Lung (tissue), 12 donors: ENCODE results near the gene GNAS-AS1. TPM values are rescaled to one million over a fixed set of nuclear protein-coding genes. Genes with fewer than 3 reads are reported as not detected.

Source experiments
- ATAC-seq: fragments of 200-7000 bp; cut with Tn5 transposase; one replicate; pipeline ENCODE4 v1.9.1; 2020; ENCODE audit warnings: moderate number of reproducible peaks; ENCODE audit not compliant: insufficient read depth, low FRiP score
- DNase-seq, 3 donors: peaks; one replicate each; pipeline ENCODE4 v3.0.0-alpha.2; 2013 to 2017
- H3K27ac ChIP-seq, 2 donors: one replicate each; pipeline ENCODE4 v1.5.1; 2013; ENCODE audit warnings: mild to moderate bottlenecking in 2 of 2, moderate library complexity in 2 of 2, control low read depth in 1 of 2, inconsistent platforms in 1 of 2, low read depth in 1 of 2, low read length in 1 of 2
- H3K27me3 ChIP-seq, 3 donors: one replicate each; pipeline ENCODE4 v1.5.1; 2013; ENCODE audit warnings: low read length in 2 of 3; ENCODE audit not compliant: control insufficient read depth in 3 of 3, insufficient read depth in 3 of 3
- H3K36me3 ChIP-seq, 4 donors: one replicate each; pipeline ENCODE4 v1.5.1; 2013; ENCODE audit warnings: low read length in 4 of 4, mild to moderate bottlenecking in 1 of 4, moderate library complexity in 1 of 4; ENCODE audit not compliant: control insufficient read depth in 4 of 4, insufficient read depth in 4 of 4
- H3K4me1 ChIP-seq, 5 donors: one replicate each; pipeline ENCODE4 v1.5.1; 2013; ENCODE audit warnings: low read length in 5 of 5, mild to moderate bottlenecking in 2 of 5, moderate library complexity in 1 of 5; ENCODE audit not compliant: control insufficient read depth in 5 of 5, insufficient read depth in 5 of 5
- H3K4me3 ChIP-seq: one replicate; pipeline ENCODE4 v1.5.1; 2013; ENCODE audit warnings: mild to moderate bottlenecking, control low read depth, moderate library complexity
- H3K9ac ChIP-seq, 2 donors: one replicate each; pipeline ENCODE4 v1.5.1; 2013; ENCODE audit warnings: low read length in 2 of 2, control low read depth in 1 of 2; ENCODE audit not compliant: insufficient read depth in 1 of 2
- H3K9me3 ChIP-seq, 4 donors: one replicate each; pipeline ENCODE4 v1.5.1; 2013; ENCODE audit warnings: low read length in 3 of 4, mild to moderate bottlenecking in 1 of 4, moderate library complexity in 1 of 4; ENCODE audit not compliant: control insufficient read depth in 4 of 4, insufficient read depth in 3 of 4
- CTCF ChIP-seq: IDR thresholded peaks from 2 replicates; pipeline ENCODE4 v1.5.1; 2012; ENCODE audit warnings: mild to moderate bottlenecking; ENCODE audit errors: control extremely low read depth, extremely low read depth
- WGBS, 2 donors: extraction: QIAGEN DNeasy Blood & Tissue Kit; methylation state at CpG; one replicate each; pipeline ENCODE4 v1.1.7; 2013; 5-methylcytosine and 5-hydroxymethylcytosine counted together
- polyA plus RNA-seq, 2 donors: library from polyadenylated mRNA; stranded (reverse); fragments of 200-250 nt; gene quantifications; one replicate each; pipeline ENCODE4 v1.2.1, GENCODE V29; 2013
- total RNA-seq, 2 donors: library from RNA; depleted of rRNA in 1 of 2; stranded (reverse); fragments of >200 nt in 1 of 2; gene quantifications; one replicate each; pipeline ENCODE4 v1.2.1, GENCODE V29; 2014 to 2021
- donor health status: control.
- donor health status: control.
- donor health status: Bipolar disorder and iron deficiency.
- donor health status: healthy.
- donor health status: DM: yes; HTN: yes; CAD: no.

The GNAS-AS1 gene
- total and polyA plus RNA-seq, 4 donors: 0.07 to 1.9 (median 0.74) TPM

- peak overlapping the region in 1 of 2 donors; percentile 33 for H3K27ac ChIP-seq
- no peaks in the 10 kb centered on the region for H3K9me3 ChIP-seq
- WGBS, 2 donors: 76 to 84% methylated on average over 15 of the region's 15 CpGs
- peaks cover 14 to 73% (median 60%) of the 10 kb centered on the region in 5 donors for H3K4me1 ChIP-seq
- H3K4me3 ChIP-seq: no peak overlapping the region
- H3K9ac ChIP-seq: peak overlapping the region in 1 of 2 donors; percentile 51
- H3K27me3 ChIP-seq: no peaks in the 10 kb centered on the region
- peak in 2 of 3 donors; percentile 42 to 44 for DNase-seq
- no peak for TF ChIP-seq CTCF
- no peak for ATAC-seq
- peaks cover 3 to 25% (median 20%) of the 10 kb centered on the region in 4 donors for H3K36me3 ChIP-seq
These were observed 48.1 kb upstream of the GNAS-AS1 start for GRCh38 chr20:58898629-58899408.

- no peak for TF ChIP-seq CTCF
- Histone ChIP-seq H3K36me3 (peaks cover 3 to 16% (median 13%) of the 10 kb centered on the region in 4 donors), H3K27me3 (no peaks in the 10 kb centered on the region), H3K9me3 (no peaks in the 10 kb centered on the region), H3K4me3 (no peak overlapping the region), H3K27ac (peak overlapping the region in 1 of 2 donors; percentile 38), H3K9ac (peak overlapping the region in 1 of 2 donors; percentile 61), H3K4me1 (peaks cover 8 to 84% (median 61%) of the 10 kb centered on the region in 5 donors)
- DNase-seq (no peak), ATAC-seq (no peak)
- WGBS, 2 donors: 31 to 47% methylated on average over 4 of the region's 4 CpGs
These were observed 46.8 kb upstream of the GNAS-AS1 start for GRCh38 chr20:58897488-58897887.

- no peaks in the 10 kb centered on the region for H3K9me3 ChIP-seq
- peaks cover 3 to 15% (median 11%) of the 10 kb centered on the region in 4 donors for H3K36me3 ChIP-seq
- no peak overlapping the region for H3K4me3 ChIP-seq
- no peaks in the 10 kb centered on the region for H3K27me3 ChIP-seq
- no peak overlapping the region for H3K27ac ChIP-seq
- H3K4me1 ChIP-seq: peaks cover 7 to 84% (median 56%) of the 10 kb centered on the region in 5 donors
- no peak overlapping the region for H3K9ac ChIP-seq
- WGBS, 2 donors: 49 to 61% methylated on average over 3 of the region's 3 CpGs
- DNase-seq: no peak
- no peak for ATAC-seq
- no peak for TF ChIP-seq CTCF
These were observed 46.1 kb upstream of the GNAS-AS1 start for GRCh38 chr20:58896820-58897219.
